OCI-LY7 (cell line): Measurements from ENCODE around the gene RAB31. TPM values are rescaled to one million over a fixed set of nuclear protein-coding genes. Genes with fewer than 3 reads are reported as not detected.

Source experiments
- BruUV-seq: library from RNA; stranded (reverse); fragments of 400-500 nt; replicated peaks from 2 replicates; lab custom pipeline; 2021; lab: Mats Ljungman, UMichigan
- CTCF ChIA-PET: fragments of 300-600 bp; sonication (Branson Sonifier 250); formaldehyde crosslinking; loops from one replicate; lab custom pipeline; 2022; ENCODE audit warnings: antibody characterized with exemption; ENCODE audit not compliant: unreplicated experiment; lab: Charles Lee
- POLR2A ChIA-PET: fragments of 300-600 bp; sonication (Branson Sonifier 250); formaldehyde crosslinking; loops from one replicate; lab custom pipeline; 2022; ENCODE audit warnings: antibody characterized with exemption; lab: Charles Lee
- DNase-seq: peaks from one replicate; pipeline ENCODE4 v3.0.0-alpha.2; 2015; ENCODE audit warnings: low spot score
- H2AFZ ChIP-seq: fragments of 200-600 bp; sonication (generic), shearing (Covaris generic); 2 replicates; pipeline ENCODE4 v1.6.1; 2014; ENCODE audit warnings: mild to moderate bottlenecking, antibody characterized with exemption, low read length, moderate library complexity
- H3K27ac ChIP-seq: fragments of 200-600 bp; sonication (generic); 2 replicates; pipeline ENCODE4 v1.5.1; 2014; ENCODE audit warnings: mixed run types, low read depth, mild to moderate bottlenecking, moderate library complexity, low read length, inconsistent platforms; ENCODE audit not compliant: poor library complexity, severe bottlenecking
- H3K36me3 ChIP-seq: fragments of 200-600 bp; sonication (generic); 2 replicates; pipeline ENCODE4 v1.6.1; 2014; ENCODE audit warnings: mild to moderate bottlenecking, antibody characterized with exemption, low read length, moderate library complexity, mixed read lengths; ENCODE audit not compliant: insufficient read depth
- H3K4me1 ChIP-seq: fragments of 200-600 bp; sonication (generic); 2 replicates; pipeline ENCODE4 v1.5.1; 2014; ENCODE audit warnings: mild to moderate bottlenecking, low read length; ENCODE audit not compliant: insufficient read depth, poor library complexity, severe bottlenecking
- H3K4me2 ChIP-seq: fragments of 200-600 bp; sonication (generic); 2 replicates; pipeline ENCODE4 v1.6.1; 2014; ENCODE audit warnings: mild to moderate bottlenecking, low read length
- H3K4me3 ChIP-seq: fragments of 200-600 bp; sonication (generic); 2 replicates; pipeline ENCODE4 v1.5.1; 2014; ENCODE audit warnings: mild to moderate bottlenecking, low read depth, low read length; ENCODE audit not compliant: poor library complexity, severe bottlenecking
- H3K79me2 ChIP-seq: fragments of 200-600 bp; sonication (generic); 2 replicates; pipeline ENCODE4 v1.6.1; 2016; ENCODE audit warnings: low read depth, mild to moderate bottlenecking, low read length, moderate library complexity, mixed read lengths; ENCODE audit not compliant: insufficient read depth
- H3K9me2 ChIP-seq: fragments of 200-600 bp; sonication (generic); 2 replicates; pipeline ENCODE4 v1.6.1; 2016; ENCODE audit warnings: mild to moderate bottlenecking, low read length, mixed read lengths; ENCODE audit not compliant: insufficient read depth
- H3K9me3 ChIP-seq: fragments of 200-600 bp; sonication (generic); 2 replicates; pipeline ENCODE4 v1.6.1; 2014; ENCODE audit warnings: mild to moderate bottlenecking, mixed run types, low read length, mixed read lengths
- H4K20me1 ChIP-seq: fragments of 200-600 bp; sonication (generic); 2 replicates; pipeline ENCODE4 v1.6.1; 2014; ENCODE audit warnings: mild to moderate bottlenecking, antibody characterized with exemption, low read length, moderate library complexity, mixed read lengths; ENCODE audit not compliant: insufficient read depth
- EZH2phosphoT487 ChIP-seq: fragments of 200-600 bp; sonication (generic); IDR thresholded peaks from 2 replicates; pipeline ENCODE4 v1.6.1; 2018; ENCODE audit warnings: low read depth, borderline replicate concordance, mild to moderate bottlenecking, mixed run types, antibody characterized with exemption, low read length, moderate library complexity, mixed read lengths
- intact Hi-C: fragments of 100-400 bp; cut with micrococcal nuclease; formaldehyde crosslinking; loops from one replicate; pipeline ENCODE4 v1.10.0; 2022; ENCODE audit not compliant: unreplicated experiment
- total RNA-seq, 2 experiments: library from RNA; depleted of rRNA in 1 of 2; stranded (reverse); fragments of >200 nt in 1 of 2; shearing (Covaris generic) in 1 of 2; gene quantifications; 2 replicates each; pipeline ENCODE4 v1.2.3, GENCODE V29; 2014 to 2022
- TF ChIP-seq, protein P1 (sequence below): fragments of 200-600 bp; sonication (generic); conservative IDR thresholded peaks from 2 replicates; pipeline ENCODE4 v1.5.1; 2014; ENCODE audit warnings: mild to moderate bottlenecking, antibody characterized with exemption, low read length, moderate library complexity, mixed read lengths

Gene RAB31
- total RNA-seq, 2 experiments from 2014 or later, result not detected

DNA sequence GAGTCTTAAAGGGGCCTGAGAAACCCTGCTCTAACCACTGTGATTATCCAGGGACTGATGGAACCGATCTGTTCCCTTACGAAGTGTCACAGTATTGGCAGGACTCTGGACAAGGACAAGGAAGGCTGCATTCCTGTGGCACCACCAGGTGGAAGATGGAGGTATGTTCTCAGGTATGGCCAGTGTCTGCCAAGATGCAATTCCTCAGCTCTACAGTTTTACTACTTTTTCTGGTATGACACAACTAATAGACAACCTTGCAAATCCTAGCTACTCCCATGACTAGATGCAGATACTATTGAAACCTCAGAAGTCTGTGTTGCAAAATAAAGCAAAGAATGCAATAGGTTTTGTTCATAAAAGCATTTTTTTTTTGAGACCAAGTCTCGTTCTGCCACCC lies 14.6 kb downstream of the RAB31 start:
- Histone ChIP-seq H3K79me2 (no peaks in the 10 kb centered on the region), H3K9me3 (no peaks in the 10 kb centered on the region), H3K4me1 (no peaks in the 10 kb centered on the region), H3K9me2 (no peaks in the 10 kb centered on the region), H3K4me2 (no peak overlapping the region), H4K20me1 (no peaks in the 10 kb centered on the region), H3K27ac (no peak overlapping the region), H2AFZ (no peak overlapping the region), H3K4me3 (no peak overlapping the region), H3K36me3 (no peaks in the 10 kb centered on the region)
- ChIA-PET POLR2A (no interaction called here), CTCF (no interaction called here)
- intact Hi-C loops, result no loop called here
- BruUV-seq, result no TSS peak
- TF ChIP-seq, protein P1, sequence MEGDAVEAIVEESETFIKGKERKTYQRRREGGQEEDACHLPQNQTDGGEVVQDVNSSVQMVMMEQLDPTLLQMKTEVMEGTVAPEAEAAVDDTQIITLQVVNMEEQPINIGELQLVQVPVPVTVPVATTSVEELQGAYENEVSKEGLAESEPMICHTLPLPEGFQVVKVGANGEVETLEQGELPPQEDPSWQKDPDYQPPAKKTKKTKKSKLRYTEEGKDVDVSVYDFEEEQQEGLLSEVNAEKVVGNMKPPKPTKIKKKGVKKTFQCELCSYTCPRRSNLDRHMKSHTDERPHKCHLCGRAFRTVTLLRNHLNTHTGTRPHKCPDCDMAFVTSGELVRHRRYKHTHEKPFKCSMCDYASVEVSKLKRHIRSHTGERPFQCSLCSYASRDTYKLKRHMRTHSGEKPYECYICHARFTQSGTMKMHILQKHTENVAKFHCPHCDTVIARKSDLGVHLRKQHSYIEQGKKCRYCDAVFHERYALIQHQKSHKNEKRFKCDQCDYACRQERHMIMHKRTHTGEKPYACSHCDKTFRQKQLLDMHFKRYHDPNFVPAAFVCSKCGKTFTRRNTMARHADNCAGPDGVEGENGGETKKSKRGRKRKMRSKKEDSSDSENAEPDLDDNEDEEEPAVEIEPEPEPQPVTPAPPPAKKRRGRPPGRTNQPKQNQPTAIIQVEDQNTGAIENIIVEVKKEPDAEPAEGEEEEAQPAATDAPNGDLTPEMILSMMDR, result peak; percentile 30; the same call in 1 of the 2 replicates
- TF ChIP-seq EZH2phosphoT487, result no peak
- DNase-seq, result peak; percentile 12

DNA sequence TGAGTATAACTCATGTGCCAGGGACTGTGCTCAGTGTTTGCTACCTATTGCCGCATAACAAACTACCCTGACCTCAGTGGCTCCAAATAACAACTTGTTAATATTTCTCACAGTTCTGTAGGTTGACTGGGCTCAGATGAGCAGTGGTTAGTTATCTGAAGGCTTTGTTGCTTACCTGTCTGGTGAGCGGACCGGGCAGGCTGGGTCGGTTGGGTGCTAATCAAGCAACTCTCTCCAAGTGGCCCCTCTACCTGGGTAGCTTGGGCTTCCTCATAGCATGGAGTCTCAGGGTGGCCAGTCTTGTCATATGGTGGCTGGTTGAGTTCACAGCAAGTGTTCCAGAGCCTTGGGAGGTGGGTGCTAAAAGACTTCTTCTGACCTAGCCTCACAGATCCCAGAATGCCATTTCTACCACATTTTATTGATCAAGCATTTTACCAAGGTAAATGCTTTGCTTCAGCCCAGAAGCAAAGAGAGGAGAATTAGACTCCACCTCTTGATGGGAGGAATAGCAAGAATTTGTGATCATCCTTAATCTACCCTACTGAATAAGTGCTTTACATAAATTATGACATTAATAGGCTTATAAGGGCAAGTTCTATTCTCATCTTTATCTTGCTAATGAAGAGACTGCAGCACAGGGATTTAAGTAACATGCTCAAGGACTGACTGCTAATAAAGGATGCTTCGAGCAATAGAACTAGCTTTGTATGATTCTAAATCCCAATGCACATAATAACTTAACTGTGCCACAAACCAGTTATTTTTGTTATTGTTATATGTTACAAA lies 16.9 kb downstream of the RAB31 start:
- H3K4me1 ChIP-seq, result no peaks in the 10 kb centered on the region
- H3K4me3 ChIP-seq, result no peak overlapping the region
- no peaks in the 10 kb centered on the region for H3K9me3 ChIP-seq
- no peak for DNase-seq
- no peak overlapping the region for H3K4me2 ChIP-seq
- no peak overlapping the region for H3K27ac ChIP-seq
- TF ChIP-seq EZH2phosphoT487, result no peak
- TF ChIP-seq, protein P1, result no peak
- no peaks in the 10 kb centered on the region for H3K79me2 ChIP-seq
- no TSS peak for BruUV-seq
- no peaks in the 10 kb centered on the region for H4K20me1 ChIP-seq
- POLR2A ChIA-PET, result no interaction called here
- H2AFZ ChIP-seq, result no peak overlapping the region
- CTCF ChIA-PET, result no interaction called here
- no peaks in the 10 kb centered on the region for H3K36me3 ChIP-seq
- no peaks in the 10 kb centered on the region for H3K9me2 ChIP-seq
- intact Hi-C loops, result no loop called here

DNA sequence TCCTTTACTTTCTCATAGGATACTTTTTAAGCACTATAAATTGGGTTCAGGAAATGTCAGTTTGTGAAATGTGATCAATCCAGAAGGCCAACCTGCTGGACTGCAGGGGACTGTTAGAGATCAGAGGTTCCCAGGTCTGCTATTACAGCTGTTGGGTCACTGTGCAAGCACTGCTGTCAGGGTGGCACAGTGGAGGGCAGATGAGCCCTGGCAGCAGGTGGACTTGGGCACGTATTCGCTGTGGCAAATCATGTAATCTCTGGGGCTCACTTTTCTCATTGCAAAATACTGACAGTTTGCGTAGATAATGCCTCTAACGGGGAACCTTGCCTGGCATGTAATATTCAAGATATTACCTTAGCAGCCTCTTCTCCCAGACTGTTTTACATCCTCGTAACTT lies 18.1 kb downstream of the RAB31 start:
- no peak overlapping the region for H3K4me3 ChIP-seq
- CTCF ChIA-PET, result interaction anchor here (0.6 kb wide), 2 partner anchors 14 to 53 kb away, joined by 3 read pairs; no protein-coding TSS in a partner anchor
- no peak for DNase-seq
- H3K4me1 ChIP-seq, result no peaks in the 10 kb centered on the region
- no peaks in the 10 kb centered on the region for H3K36me3 ChIP-seq
- no TSS peak for BruUV-seq
- H4K20me1 ChIP-seq, result no peaks in the 10 kb centered on the region
- H3K79me2 ChIP-seq, result no peaks in the 10 kb centered on the region
- no peak for TF ChIP-seq EZH2phosphoT487
- TF ChIP-seq, protein P1, result no peak
- H3K4me2 ChIP-seq, result no peak overlapping the region
- H3K9me2 ChIP-seq, result no peaks in the 10 kb centered on the region
- intact Hi-C loops, result no loop called here
- H2AFZ ChIP-seq, result no peak overlapping the region
- no peak overlapping the region for H3K27ac ChIP-seq
- no peaks in the 10 kb centered on the region for H3K9me3 ChIP-seq
- POLR2A ChIA-PET, result no interaction called here
